HG03064 (cell line): ENCODE measurements around the gene GDNF.
"Not testable (repeated sequence)": the region's sequence is repeated elsewhere in the genome, so short reads cannot be mapped to it uniquely, and the experiment has no call there.

Source experiments
- ATAC-seq: cut with Tn5 transposase; IDR thresholded peaks from one replicate; pipeline ENCODE4 v1.9.1; 2021; ENCODE audit warnings: low read depth; ENCODE audit not compliant: unreplicated experiment

The GDNF gene

DNA sequence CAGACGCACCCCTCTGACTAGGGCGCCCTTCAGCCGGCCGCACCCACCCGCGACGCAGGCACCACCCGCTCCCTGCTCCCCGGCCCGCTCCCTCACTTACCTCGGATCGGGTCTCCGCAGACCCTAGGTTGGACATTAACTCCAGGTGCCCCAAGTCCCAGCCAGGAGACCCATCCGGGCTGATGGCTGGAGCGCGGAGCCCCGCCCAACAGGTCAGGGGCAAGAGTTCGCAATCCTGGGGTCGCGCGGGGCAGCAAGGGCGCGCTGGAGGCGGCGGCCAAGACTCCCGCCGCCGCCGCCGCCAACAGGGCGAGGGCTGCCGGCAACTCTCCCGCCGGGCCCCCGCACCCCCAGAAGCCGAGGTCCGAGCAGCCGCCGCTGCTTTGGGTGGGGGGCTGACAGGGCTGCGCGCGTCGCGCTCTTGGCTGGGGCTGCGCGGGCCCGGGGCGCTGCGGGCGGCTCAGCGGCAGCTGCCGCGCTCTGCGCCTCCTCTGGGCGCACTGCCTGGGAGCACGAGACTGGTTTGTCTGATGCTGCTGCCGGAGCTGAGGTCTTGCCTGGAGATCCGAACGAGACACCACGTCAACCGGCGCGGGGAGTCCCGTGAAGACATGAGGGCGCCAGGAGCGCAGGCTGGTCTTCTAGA is at the start of gene GDNF:
GDNF (minus strand) TSS at position 635 of the 646 bp plus-strand sequence. CDS start 5,245 bp downstream, outside the sequence.
- no peak for ATAC-seq

- no peak for ATAC-seq
These were observed 48.6 kb upstream of the GDNF start for GRCh38 chr5:37888476-37888875.

DNA sequence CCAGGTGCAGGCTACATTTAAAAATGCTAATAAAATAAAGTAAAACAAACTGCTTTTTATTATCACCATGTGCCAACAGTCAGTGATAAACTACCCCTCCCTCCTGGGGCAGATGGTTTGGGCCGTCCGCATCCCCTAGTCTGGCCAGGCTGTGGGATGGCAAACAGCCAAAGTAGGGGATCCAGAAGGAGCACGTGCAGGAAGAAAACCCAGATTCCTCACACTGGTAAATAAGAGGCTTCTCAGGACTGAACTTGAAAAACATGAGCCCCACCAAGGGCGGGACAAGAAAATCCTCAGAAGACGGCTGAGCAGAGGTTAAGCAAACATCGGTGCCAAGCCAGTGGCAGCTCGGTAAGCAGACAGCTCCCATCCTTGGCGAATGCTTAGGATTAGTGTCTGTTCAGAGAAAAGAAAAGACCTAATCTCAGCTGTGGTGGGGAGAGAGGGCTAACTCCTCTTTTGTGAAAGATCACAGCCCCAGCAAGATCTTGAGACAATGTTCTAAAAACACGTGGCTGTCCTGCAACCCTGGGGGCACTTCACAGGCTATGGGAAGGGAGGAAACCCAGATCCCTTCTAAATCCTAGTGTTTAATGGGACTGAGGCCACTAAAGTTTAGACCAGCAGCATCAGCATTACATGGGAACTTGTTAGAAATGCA is 46.5 kb upstream of the GDNF start:
- ATAC-seq: no peak

GRCh38 chr5:37882636-37883035 is 42.8 kb upstream of the GDNF start:
- no peak for ATAC-seq

GRCh38 chr5:37881359-37881758 is 41.5 kb upstream of the GDNF start:
- peak; percentile 63 for ATAC-seq

GRCh38 chr5:37876943-37877342 is 37.1 kb upstream of the GDNF start:
- ATAC-seq: no peak

- ATAC-seq: no peak
These were observed 36.4 kb upstream of the GDNF start for GRCh38 chr5:37876245-37876644.

DNA sequence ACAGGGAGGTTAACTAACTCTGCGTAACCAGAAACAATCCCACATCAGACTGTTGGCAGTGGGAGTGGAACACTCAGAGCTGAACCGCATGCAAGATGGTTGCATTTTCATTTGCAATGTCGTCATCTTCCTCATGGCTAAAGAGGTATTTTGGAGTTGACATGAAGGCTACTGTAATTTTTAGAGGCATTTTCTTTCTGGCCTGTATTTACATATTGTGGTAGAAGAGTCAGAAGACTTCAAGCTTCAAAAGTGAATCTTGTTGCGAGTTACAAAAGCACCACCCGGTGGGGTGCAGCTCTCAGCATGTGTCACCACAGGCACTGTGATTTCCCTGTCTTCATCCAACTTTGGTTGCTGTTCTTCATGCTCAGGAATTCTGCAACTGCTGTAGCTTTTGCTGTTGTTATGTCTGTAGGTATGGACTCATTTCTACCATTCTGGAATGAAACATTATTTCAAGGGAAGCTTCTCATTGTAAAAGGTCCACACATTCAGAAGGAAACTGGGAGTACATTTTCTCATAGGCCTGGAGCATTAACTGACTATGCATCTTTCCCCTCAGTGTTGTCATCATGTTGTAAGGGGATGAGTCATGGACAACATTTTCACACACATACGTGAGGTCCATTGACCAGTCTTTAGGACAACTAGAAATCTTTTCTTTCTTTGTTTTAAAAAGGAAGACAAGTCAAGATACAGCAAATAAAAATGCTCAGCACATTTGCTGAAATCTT is 35.4 kb upstream of the GDNF start:
- no peak for ATAC-seq

- no peak for ATAC-seq
These were observed 34.1 kb upstream of the GDNF start for GRCh38 chr5:37873988-37874387.

DNA sequence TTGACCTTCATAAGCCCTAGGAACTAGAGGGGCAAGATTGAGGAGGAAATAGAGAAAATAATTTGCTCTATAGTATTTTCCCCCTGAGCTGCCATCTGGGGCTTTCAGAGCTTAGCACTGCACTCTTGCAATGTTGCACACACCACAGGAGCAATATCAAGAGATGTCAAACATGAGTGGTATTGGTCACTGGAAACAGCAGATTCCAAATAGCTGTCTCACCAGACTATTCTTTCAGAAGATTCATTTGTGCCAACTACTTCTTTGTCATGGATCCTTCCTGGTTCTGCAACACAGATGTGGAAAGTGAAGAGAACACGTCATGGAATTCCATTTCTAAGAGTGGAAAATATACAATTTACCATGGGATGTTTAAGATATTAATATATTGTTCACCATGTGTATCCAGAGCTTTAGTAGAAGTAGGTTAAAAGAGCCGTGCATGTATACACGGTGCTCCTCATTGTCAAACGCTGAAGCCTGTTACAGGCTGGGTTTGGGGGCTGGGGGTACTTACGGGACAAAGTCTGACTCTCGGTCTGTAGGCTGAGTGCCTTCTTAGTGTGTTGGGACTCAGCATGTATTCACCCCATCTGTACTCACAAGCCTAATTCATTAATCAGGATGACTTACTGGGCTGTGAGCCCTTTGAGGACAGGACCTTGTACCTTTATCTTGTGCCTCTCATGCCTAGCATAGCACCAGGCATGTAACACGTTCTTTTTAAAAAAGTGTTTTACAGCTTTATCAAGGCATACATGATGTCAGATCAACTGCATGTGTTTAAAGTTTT is 31.4 kb upstream of the GDNF start:
- ATAC-seq: no peak

- no peak for ATAC-seq
These were observed 29.4 kb upstream of the GDNF start for GRCh38 chr5:37869216-37869615.

GRCh38 chr5:37867654-37868053 is 27.8 kb upstream of the GDNF start:
- ATAC-seq: no peak

GRCh38 chr5:37862907-37863306 is 23.1 kb upstream of the GDNF start:
- not testable (repeated sequence) for ATAC-seq

DNA sequence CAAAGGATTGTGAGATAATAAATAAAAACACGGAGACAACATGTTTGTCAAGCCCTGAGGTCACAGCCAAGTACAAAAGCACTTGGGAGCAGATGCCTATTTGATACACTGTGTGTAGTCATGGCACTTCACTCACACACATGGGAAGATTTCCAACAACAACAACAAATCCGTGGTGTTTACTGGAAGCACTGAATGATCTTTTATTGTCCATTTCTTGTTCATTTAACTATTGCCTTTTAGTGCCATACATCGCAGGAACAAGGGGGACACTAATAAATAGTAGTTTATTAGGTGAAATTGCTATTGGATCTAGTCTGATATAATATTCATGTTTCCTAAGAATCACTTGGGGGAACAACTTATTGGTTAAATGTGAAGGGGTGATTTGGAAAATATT is 20.4 kb upstream of the GDNF start:
- ATAC-seq: no peak

DNA sequence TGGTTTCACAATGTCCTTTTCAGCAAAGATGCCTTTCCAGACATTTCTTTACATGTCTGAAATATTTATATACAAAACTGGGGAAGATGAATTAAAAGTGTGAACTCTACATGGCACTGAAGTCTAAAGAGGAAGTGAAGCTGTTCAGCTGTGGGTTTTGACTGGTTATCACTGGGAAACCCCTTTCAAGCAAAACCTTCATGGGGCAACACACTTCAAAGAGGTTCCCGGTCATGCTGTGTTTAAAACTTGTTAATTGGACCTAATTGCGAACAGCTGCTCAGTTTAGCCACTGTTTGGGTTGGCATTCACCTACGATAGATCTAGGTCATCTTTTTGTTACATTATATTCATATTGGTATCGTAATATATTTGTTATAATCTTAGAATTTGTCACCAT is 20.0 kb upstream of the GDNF start:
- ATAC-seq: peak; percentile 90

DNA sequence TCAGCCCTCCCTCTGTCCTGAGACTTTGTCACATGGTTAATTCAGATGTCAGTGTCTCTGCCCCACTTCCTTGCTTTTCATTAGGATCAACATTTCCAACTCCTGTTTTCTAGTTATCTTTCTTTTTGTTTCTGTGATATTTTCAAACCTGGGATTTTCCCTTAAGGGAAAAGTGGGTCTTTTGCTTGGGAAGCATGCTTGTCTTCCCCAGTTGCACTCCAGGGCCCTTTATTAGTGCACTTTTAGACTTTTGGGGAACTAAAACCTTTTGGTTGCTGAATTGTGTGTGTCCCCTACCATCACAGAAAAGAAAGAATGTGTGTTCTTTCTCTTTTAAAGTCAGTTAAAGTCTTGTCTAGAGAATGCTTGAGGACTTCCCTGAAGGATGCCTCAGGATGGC is 18.4 kb upstream of the GDNF start:
- ATAC-seq: no peak

DNA sequence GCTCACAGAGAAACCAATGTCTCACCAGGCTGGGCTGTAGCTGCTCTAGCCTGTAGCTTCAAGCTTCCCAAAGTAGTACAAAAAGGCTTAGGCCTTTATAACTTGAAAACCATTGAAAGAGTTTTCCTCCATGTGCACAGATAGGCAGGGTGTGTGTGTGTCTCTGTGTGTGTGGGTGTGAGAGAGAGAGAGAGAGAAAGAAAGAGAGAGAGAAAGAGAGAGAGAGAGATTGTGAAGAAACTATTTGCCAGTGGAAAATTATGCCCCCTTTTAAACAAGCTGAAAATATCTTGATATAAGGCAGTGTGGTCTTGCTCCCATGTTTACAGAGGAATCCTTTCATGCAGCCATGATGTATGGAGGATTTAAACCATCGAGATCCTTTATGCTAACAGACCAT is 17.9 kb upstream of the GDNF start:
- ATAC-seq: no peak

DNA sequence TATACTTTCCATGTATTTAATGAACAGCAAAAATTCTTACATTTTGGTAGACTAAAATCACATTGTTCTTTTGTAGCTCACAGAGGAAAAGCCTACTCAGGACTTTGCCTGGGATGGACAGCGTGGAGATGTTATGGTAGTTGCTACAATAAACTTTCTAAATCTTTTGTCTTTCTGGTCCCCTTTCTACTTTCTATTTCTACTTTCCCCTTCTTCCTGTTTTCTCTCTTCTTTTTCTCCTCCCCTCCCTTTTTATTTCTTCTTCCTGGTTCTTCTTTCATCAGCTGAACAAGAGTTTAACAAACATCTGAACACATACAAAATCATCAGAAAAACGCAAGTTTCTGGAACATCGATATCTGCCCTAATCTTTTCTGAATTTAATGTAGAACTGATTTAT is 15.6 kb upstream of the GDNF start:
- no peak for ATAC-seq

DNA sequence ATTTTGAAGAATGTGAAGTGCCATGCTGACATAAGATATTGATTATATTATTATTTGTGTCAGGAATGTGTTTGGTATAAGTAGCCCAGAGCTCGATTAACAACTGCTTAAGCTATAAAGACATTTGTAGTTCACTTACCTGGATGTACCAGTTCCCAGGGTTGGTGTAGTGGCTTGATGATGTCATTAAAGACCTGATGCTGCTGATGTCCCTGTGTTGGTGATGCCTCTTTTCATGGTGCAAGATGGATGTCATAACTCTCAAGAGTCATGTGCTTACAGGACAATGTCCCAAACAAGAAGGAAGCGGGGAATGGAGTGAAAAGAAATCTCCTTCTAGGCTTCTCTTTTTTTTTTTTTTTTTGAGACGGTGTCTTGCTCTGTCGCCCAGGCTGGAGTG is 11.5 kb upstream of the GDNF start:
- ATAC-seq: no peak

GRCh38 chr5:37850226-37850865 is 10.5 kb upstream of the GDNF start:
- no peak for ATAC-seq

DNA sequence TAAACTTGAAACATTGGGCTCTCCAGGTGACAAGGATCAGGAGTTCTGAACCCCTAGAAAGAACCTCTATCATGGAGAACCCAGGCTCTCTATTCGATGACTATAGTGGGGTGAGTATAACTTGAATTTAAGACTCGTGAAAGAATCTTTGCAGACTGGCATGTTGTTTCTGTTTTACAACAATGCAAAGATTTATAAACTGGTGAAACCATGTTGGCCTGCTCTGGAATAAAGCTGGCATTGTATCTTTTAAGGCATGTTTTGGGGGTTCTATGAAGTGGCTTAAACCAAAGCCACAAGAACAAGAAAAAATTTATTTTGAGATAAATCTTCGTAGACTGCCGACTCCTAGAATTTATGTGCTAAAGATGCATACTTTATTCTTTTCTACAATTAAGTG is 9.8 kb upstream of the GDNF start:
- ATAC-seq: no peak
